DOHH2 (cell line): Measurements from ENCODE around the gene PPP2R2D.

Experiments used
- H3F3A ChIP-seq: fragments of 200-600 bp; sonication (generic), shearing (Covaris generic); 2 replicates; pipeline ENCODE4 v1.6.0; 2016; ENCODE audit warnings: antibody characterized with exemption, mild to moderate bottlenecking; ENCODE audit not compliant: control insufficient read depth, insufficient read depth
- H3K27ac ChIP-seq: fragments of 200-600 bp; sonication (generic); 2 replicates; pipeline ENCODE4 v1.5.1; 2014; ENCODE audit warnings: low read depth, mild to moderate bottlenecking, low read length, moderate library complexity
- H3K27me3 ChIP-seq: fragments of 200-600 bp; sonication (generic); 2 replicates; pipeline ENCODE4 v1.6.1; 2014; ENCODE audit warnings: mild to moderate bottlenecking, low read length, mixed read lengths; ENCODE audit not compliant: control insufficient read depth
- H3K36me3 ChIP-seq: fragments of 200-600 bp; sonication (generic); 2 replicates; pipeline ENCODE4 v1.6.1; 2014; ENCODE audit warnings: mild to moderate bottlenecking, low read length, moderate library complexity, mixed read lengths; ENCODE audit not compliant: control insufficient read depth
- H3K4me1 ChIP-seq: fragments of 200-600 bp; sonication (generic); 2 replicates; pipeline ENCODE4 v1.6.1; 2014; ENCODE audit warnings: mild to moderate bottlenecking, low read length, mixed read lengths; ENCODE audit not compliant: control insufficient read depth
- H3K4me2 ChIP-seq: fragments of 200-600 bp; sonication (generic); 2 replicates; pipeline ENCODE4 v1.6.0; 2014; ENCODE audit warnings: mild to moderate bottlenecking, low read length, moderate library complexity
- H3K4me3 ChIP-seq: fragments of 200-600 bp; sonication (generic); 2 replicates; pipeline ENCODE4 v1.5.1; 2014; ENCODE audit warnings: mild to moderate bottlenecking, low read length, mixed read lengths
- H3K79me2 ChIP-seq: fragments of 200-600 bp; sonication (generic); 2 replicates; pipeline ENCODE4 v1.6.1; 2014; ENCODE audit warnings: mild to moderate bottlenecking, low read length, mixed read lengths; ENCODE audit not compliant: control insufficient read depth
- H3K9me2 ChIP-seq: fragments of 200-600 bp; sonication (generic); replicated peaks from 2 replicates; pipeline ENCODE4 v1.6.1; 2014; ENCODE audit warnings: mild to moderate bottlenecking, low read length, mixed read lengths; ENCODE audit not compliant: control insufficient read depth
- H3K9me3 ChIP-seq: fragments of 200-600 bp; sonication (generic); 2 replicates; pipeline ENCODE4 v1.6.1; 2014; ENCODE audit warnings: antibody characterized with exemption, low read length, mixed read lengths; ENCODE audit not compliant: control insufficient read depth, insufficient read depth
- H4K20me1 ChIP-seq: fragments of 200-600 bp; sonication (generic); 2 replicates; pipeline ENCODE4 v1.6.0; 2014; ENCODE audit warnings: low read depth, mild to moderate bottlenecking, antibody characterized with exemption, low read length, moderate library complexity; ENCODE audit not compliant: control insufficient read depth, insufficient read depth
- CTCF ChIP-seq: fragments of 200-600 bp; sonication (generic); IDR thresholded peaks from one replicate; pipeline ENCODE4 v1.5.1; 2014; ENCODE audit warnings: antibody characterized with exemption, mild to moderate bottlenecking, low read depth, low read length; ENCODE audit not compliant: poor library complexity, severe bottlenecking
- EZH2phosphoT487 ChIP-seq: fragments of 200-600 bp; sonication (generic); IDR thresholded peaks from 2 replicates; pipeline ENCODE4 v1.6.1; 2017; ENCODE audit warnings: borderline replicate concordance, mild to moderate bottlenecking, antibody characterized with exemption, low read length, moderate library complexity, mixed read lengths

The PPP2R2D gene

GRCh38 chr10:131874991-131875451, 25.8 kb upstream of the PPP2R2D start:
- Histone ChIP-seq H3K79me2 (no peaks in the 10 kb centered on the region), H3K9me3 (no peaks in the 10 kb centered on the region), H3K9me2 (no peaks in the 10 kb centered on the region), H3F3A (no peaks in the 10 kb centered on the region), H4K20me1 (no peaks in the 10 kb centered on the region), H3K36me3 (no peaks in the 10 kb centered on the region), H3K4me1 (no peaks in the 10 kb centered on the region), H3K27me3 (no peaks in the 10 kb centered on the region), H3K4me2 (no peak overlapping the region), H3K27ac (no peak overlapping the region), H3K4me3 (no peak overlapping the region)
- TF ChIP-seq EZH2phosphoT487 (no peak), CTCF (peak; percentile 75)

GRCh38 chr10:131875501-131875900, 25.3 kb upstream of the PPP2R2D start:
- H3K4me2 ChIP-seq, result no peak overlapping the region

GRCh38 chr10:131876017-131876416, 24.8 kb upstream of the PPP2R2D start:
- Histone ChIP-seq H3K79me2 (no peaks in the 10 kb centered on the region), H3K4me2 (no peak overlapping the region), H3K4me1 (no peaks in the 10 kb centered on the region), H4K20me1 (no peaks in the 10 kb centered on the region), H3K36me3 (no peaks in the 10 kb centered on the region), H3K27me3 (no peaks in the 10 kb centered on the region), H3K27ac (no peak overlapping the region), H3K9me2 (no peaks in the 10 kb centered on the region), H3F3A (no peaks in the 10 kb centered on the region), H3K9me3 (no peaks in the 10 kb centered on the region), H3K4me3 (no peak overlapping the region)
- TF ChIP-seq EZH2phosphoT487 (no peak), CTCF (no peak)

More at GRCh38 chr10:131875501-131875900, 25.3 kb upstream of the PPP2R2D start:
- H3F3A ChIP-seq, result no peaks in the 10 kb centered on the region
- H3K79me2 ChIP-seq, result no peaks in the 10 kb centered on the region
- no peaks in the 10 kb centered on the region for H3K9me3 ChIP-seq
- H3K36me3 ChIP-seq, result no peaks in the 10 kb centered on the region
- no peaks in the 10 kb centered on the region for H4K20me1 ChIP-seq
- TF ChIP-seq EZH2phosphoT487, result no peak
- no peak for TF ChIP-seq CTCF
- H3K4me3 ChIP-seq, result no peak overlapping the region
- no peak overlapping the region for H3K27ac ChIP-seq
- H3K9me2 ChIP-seq, result no peaks in the 10 kb centered on the region
- H3K27me3 ChIP-seq, result no peaks in the 10 kb centered on the region
- no peaks in the 10 kb centered on the region for H3K4me1 ChIP-seq
